Ovary (tissue), 9 donors: Measurements from ENCODE around the gene COL23A1. TPM values are rescaled to one million over a fixed set of nuclear protein-coding genes. Genes with fewer than 3 reads are reported as not detected.

Source experiments
- DNase-seq, 5 donors: peaks; one replicate each; pipeline ENCODE4 v3.0.0-alpha.2; 2019 to 2020
- H3K27ac ChIP-seq, 2 donors: fragments of 200-600 bp; one replicate each; pipeline versions ENCODE4 v1.5.1 to v1.8.0; 2019 to 2022
- H3K27me3 ChIP-seq: fragments of 200-600 bp; one replicate; pipeline ENCODE4 v1.8.0; 2022
- H3K36me3 ChIP-seq: fragments of 200-600 bp; sonication (generic); one replicate; pipeline ENCODE4 v1.5.1; 2019
- H3K4me1 ChIP-seq: one replicate; pipeline ENCODE4 v1.8.1; 2013; ENCODE audit warnings: mild to moderate bottlenecking, moderate library complexity; ENCODE audit not compliant: insufficient read depth
- H3K4me3 ChIP-seq: fragments of 200-600 bp; sonication (generic); one replicate; pipeline ENCODE4 v1.5.1; 2017
- H3K9me3 ChIP-seq, 2 donors: fragments of 200-600 bp in 1 of 2; sonication (generic) in 1 of 2; one replicate each; pipeline versions ENCODE4 v1.5.1 to v1.8.1; 2013 to 2019; ENCODE audit warnings: mild to moderate bottlenecking in 1 of 2, moderate library complexity in 1 of 2
- EP300 ChIP-seq: sonication (generic); formaldehyde crosslinking; IDR thresholded peaks from one replicate; pipeline ENCODE4 v1.6.1; 2017; ENCODE audit warnings: antibody characterized with exemption
- POLR2A ChIP-seq: fragments of 450-650 bp; IDR thresholded peaks from one replicate; pipeline ENCODE4 v1.6.1; 2017; ENCODE audit warnings: antibody characterized with exemption, mild to moderate bottlenecking, moderate library complexity
- WGBS, 3 donors: extraction: QIAGEN DNeasy Blood & Tissue Kit in 1 of 3; methylation state at CpG; one replicate each; pipeline versions ENCODE4 v1.1.5 to v1.1.7; 2013 to 2017; 5-methylcytosine and 5-hydroxymethylcytosine counted together
- intact Hi-C, 4 donors: fragments of 100-400 bp; cut with DNase I; formaldehyde crosslinking; loops; one replicate each; pipeline versions ENCODE4 v1.11.0 to v1.15.1; 2022 to 2023
- polyA plus RNA-seq, 2 donors: library from polyadenylated mRNA; stranded (reverse); fragments of 200-250 nt in 1 of 2; fragments of 350-450 nt in 1 of 2; fragmentation: Illumina TruSeq in 1 of 2; extraction: RNeasy Lipid Tissue Mini Kit (QIAGEN cat#74804) in 1 of 2; gene quantifications; one replicate each; pipeline ENCODE4 v1.2.3, GENCODE V29; 2013 to 2014
- total RNA-seq, 7 donors: library from RNA; depleted of rRNA in 2 of 7; stranded (reverse); fragments of >200 nt in 2 of 7; fragmentation: NEBNext Ultra II Directional in 3 of 7; extraction: Animal tissue kit (Norgen Biotek cat#: 25700) in 3 of 7; gene quantifications; one replicate each; pipeline versions ENCODE4 v1.1.0 to v1.2.4, GENCODE V29; 2016 to 2023
- TF ChIP-seq, protein P1 (sequence below), 3 donors: fragments of 450-650 bp in 2 of 3; fragments of 200-600 bp in 1 of 3; IDR thresholded peaks; one replicate each; pipeline versions ENCODE4 v1.5.1 to v1.8.0; 2016 to 2022; ENCODE audit warnings: antibody characterized with exemption in 3 of 3, mild to moderate bottlenecking in 1 of 3
- donor health status: DM: no; HTN: no; CAD: no; lungs with moderate emphysema.
- donor health status: DM: no; HTN: no; CAD: no.
- donor health status: Bipolar disorder and iron deficiency.
- donor health status: DM: yes; HTN: yes; CAD: no.
- donor health status: DM: no; HTN: no; CAD: no.
- donor health status: DM: yes; HTN: yes; CAD: no.

The COL23A1 gene
- total and polyA plus RNA-seq, 9 donors: 0.13 to 0.92 (median 0.39) TPM; not detected in 1

DNA sequence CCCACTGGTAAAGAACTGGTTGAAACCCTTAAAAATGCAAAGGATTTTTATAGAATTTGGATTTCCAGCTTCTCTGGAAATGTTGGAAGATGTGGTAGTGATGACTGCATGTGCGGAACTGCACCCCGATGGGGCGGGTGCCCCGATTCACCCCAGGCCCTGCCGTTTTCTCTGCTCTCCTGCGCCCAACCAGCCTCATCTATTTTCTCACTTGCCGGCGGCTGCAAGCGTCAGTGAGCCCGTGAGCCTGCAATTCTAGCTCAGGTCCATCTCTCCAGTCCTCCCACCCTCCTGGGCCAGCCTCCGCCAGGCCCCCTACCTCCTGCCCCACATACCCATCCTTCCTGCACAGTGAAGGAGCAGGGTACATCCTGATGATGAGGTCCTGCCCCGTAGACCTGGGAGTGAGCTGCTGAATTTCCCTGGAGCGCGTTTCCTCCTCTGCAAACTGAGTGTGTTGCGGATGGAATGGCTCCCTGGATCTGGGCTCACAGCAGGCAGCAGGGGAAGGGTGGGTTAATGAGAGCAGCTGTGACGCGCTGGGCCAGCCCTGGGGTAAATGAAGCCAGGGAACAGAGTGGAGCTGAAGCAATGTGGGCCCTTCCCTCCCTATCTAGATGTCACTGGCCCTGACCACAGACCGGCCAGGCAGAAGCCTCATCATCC is 311.7 kb downstream of the COL23A1 start:
- Histone ChIP-seq H3K36me3 (no peaks in the 10 kb centered on the region), H3K4me3 (no peak overlapping the region), H3K9me3 (no peaks in the 10 kb centered on the region), H3K27me3 (no peaks in the 10 kb centered on the region), H3K27ac (no peak overlapping the region), H3K4me1 (no peaks in the 10 kb centered on the region)
- 67 to 76% (median 73%) methylated on average over 18 of the region's 18 CpGs for WGBS, 3 donors
- no peak for DNase-seq
- TF ChIP-seq, protein P1, sequence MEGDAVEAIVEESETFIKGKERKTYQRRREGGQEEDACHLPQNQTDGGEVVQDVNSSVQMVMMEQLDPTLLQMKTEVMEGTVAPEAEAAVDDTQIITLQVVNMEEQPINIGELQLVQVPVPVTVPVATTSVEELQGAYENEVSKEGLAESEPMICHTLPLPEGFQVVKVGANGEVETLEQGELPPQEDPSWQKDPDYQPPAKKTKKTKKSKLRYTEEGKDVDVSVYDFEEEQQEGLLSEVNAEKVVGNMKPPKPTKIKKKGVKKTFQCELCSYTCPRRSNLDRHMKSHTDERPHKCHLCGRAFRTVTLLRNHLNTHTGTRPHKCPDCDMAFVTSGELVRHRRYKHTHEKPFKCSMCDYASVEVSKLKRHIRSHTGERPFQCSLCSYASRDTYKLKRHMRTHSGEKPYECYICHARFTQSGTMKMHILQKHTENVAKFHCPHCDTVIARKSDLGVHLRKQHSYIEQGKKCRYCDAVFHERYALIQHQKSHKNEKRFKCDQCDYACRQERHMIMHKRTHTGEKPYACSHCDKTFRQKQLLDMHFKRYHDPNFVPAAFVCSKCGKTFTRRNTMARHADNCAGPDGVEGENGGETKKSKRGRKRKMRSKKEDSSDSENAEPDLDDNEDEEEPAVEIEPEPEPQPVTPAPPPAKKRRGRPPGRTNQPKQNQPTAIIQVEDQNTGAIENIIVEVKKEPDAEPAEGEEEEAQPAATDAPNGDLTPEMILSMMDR (IDR thresholded peaks at IDR 0.05): no peak
- TF ChIP-seq EP300 (no peak), POLR2A (no peak)
- intact Hi-C loops: loop anchor here in 1 of 4 donors (5.0 kb wide), 1 partner anchor 274 kb away; no protein-coding TSS in a partner anchor

DNA sequence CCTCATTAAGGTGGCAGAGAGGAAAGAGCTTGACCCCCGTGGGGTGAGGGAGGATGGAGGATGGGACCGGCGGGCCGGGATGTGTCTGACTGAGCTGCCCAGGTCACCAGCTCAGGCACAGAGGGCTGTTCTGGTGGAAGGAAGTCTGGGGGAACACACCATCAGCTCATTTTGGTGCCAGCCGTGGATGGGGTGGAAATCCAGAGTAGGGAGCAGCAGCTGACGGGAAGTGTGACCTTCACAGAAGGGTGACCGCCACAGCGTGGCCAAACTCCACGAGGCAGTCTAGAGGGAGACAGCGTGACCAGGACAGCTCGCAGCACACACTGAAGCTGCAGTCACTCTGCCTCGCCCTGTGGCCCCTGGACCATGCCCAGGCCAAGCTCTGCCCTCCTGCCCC is 312.3 kb downstream of the COL23A1 start:
- TF ChIP-seq, protein P1 (IDR thresholded peaks at IDR 0.05): no peak
- TF ChIP-seq POLR2A: no peak
- TF ChIP-seq EP300: no peak

DNA sequence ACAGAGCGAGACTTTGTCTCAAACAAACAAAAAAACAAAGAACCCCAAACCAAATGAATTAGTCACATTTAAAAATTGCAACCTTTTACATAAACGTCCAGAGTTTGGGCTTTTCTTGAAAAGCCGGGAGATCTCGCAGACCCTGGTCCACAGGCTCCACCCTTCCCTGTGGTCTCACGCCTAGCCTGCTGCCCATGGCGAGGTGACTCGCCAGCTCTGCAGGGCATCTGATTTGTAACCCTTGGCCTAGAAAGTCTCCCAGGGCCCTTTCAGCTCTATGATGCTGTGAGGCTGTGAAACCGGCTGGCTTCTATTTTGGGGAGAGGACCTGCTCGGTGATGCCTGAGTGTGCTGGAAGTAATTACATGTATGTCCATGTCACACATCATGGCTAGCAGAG is 312.8 kb downstream of the COL23A1 start:
- 80 to 89% (median 86%) methylated on average over 9 of the region's 9 CpGs for WGBS, 3 donors
- Histone ChIP-seq H3K36me3 (no peaks in the 10 kb centered on the region), H3K4me3 (no peak overlapping the region), H3K27me3 (no peaks in the 10 kb centered on the region), H3K4me1 (no peaks in the 10 kb centered on the region), H3K27ac (no peak overlapping the region), H3K9me3 (no peaks in the 10 kb centered on the region)
- intact Hi-C loops: loop anchor here in 1 of 4 donors (5.0 kb wide), 1 partner anchor 275 kb away; no protein-coding TSS in a partner anchor
- TF ChIP-seq EP300 (no peak), POLR2A (no peak)
- TF ChIP-seq, protein P1 (IDR thresholded peaks at IDR 0.05): no peak
- no peak for DNase-seq

More for the DNA sequence above, 312.3 kb downstream of the COL23A1 start:
- Histone ChIP-seq H3K4me1 (no peaks in the 10 kb centered on the region), H3K36me3 (no peaks in the 10 kb centered on the region), H3K4me3 (no peak overlapping the region), H3K27me3 (no peaks in the 10 kb centered on the region), H3K27ac (no peak overlapping the region), H3K9me3 (no peaks in the 10 kb centered on the region)
- WGBS, 3 donors: 59 to 80% (median 74%) methylated on average over 12 of the region's 12 CpGs
- DNase-seq: no peak
- intact Hi-C loops: loop anchor here in 1 of 4 donors (5.0 kb wide), 1 partner anchor 274 kb away; no protein-coding TSS in a partner anchor

DNA sequence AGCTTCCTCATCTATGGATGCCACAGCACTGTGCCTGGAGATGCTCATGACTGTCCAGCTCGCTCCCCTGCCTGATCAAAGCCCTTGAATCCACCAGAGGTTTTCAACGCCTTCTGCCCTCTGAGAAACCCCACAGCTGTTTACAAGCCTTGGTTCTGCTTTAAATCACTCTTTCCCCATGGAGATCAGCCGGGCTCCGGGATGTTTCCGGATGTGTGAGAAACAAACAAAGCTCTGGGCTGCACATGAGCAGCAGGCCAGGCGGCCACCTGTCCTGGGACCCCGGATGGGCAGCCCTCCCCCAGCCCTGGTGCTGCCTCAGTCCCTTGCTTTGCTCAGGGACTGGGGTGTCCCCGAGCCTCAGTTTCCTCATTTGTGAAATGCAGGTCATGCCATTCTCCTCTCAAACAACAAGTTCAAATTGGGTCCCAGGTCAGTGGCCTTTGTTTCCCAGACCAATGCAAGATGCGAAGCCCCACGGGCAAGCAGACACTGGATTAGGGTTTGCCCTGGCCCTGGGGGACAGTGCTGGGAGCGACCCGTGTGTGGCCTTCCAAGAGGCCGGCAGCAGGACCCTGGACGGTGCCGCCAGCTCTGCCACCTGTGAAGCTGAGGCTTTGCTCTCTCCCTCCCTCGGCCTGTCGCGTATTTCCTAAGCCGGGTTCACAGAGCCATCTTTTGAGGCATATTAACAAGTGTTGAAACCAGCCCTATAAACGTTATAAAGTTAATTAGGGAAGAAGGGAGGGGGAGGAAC is 315.2 kb downstream of the COL23A1 start:
- Histone ChIP-seq H3K4me1 (no peaks in the 10 kb centered on the region), H3K36me3 (no peaks in the 10 kb centered on the region), H3K27me3 (no peaks in the 10 kb centered on the region), H3K9me3 (no peaks in the 10 kb centered on the region), H3K27ac (no peak overlapping the region), H3K4me3 (no peak overlapping the region)
- intact Hi-C loops: loop anchor here in 1 of 4 donors (5.0 kb wide), 1 partner anchor 277 kb away; no protein-coding TSS in a partner anchor
- no peak for TF ChIP-seq EP300
- no peak for TF ChIP-seq POLR2A
- TF ChIP-seq, protein P1 (IDR thresholded peaks at IDR 0.05): no peak
- DNase-seq: no peak
- WGBS, 3 donors: 52 to 71% (median 54%) methylated on average over 20 of the region's 20 CpGs
